Activated T-cell treated with anti-CD3 and anti-CD28 coated beads, Interleukin-2, amount 50 U/mL, for 48 hours (primary cell): Measurements from ENCODE around the gene COL7A1.

ENCODE experiments used
- DNase-seq, 2 experiments: peaks; one replicate each; pipeline ENCODE4 v3.0.0-alpha.2; 2020

COL7A1 gene

DNA sequence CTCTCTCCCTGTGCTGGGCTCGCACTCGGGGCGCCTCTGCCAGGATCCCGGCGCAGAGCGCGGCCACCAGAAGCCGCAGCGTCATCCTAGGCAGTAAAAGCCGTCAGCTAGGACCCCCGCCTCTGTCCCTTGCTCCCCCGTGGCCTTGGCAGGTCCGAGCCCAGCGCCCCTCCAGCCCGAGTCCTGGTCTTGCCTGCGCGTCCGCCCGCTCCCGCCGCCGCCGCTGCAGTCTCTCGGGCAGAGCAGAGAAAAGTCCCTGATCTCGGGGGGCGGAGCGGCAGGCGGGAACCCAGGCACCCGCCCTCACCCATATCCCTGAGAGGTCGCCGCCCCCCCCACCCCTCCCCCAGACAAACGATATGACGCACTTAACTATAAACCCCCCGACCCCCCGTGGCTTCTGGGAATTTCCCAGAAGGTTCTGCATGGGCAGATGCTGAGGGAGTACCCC, at the start of gene COL7A1:
Gene COL7A1, minus strand, starts transcription at position 255 of the 451 bp plus-strand sequence. Its CDS starts 170 bp downstream, at position 85.
- DNase-seq, result no peak

DNA sequence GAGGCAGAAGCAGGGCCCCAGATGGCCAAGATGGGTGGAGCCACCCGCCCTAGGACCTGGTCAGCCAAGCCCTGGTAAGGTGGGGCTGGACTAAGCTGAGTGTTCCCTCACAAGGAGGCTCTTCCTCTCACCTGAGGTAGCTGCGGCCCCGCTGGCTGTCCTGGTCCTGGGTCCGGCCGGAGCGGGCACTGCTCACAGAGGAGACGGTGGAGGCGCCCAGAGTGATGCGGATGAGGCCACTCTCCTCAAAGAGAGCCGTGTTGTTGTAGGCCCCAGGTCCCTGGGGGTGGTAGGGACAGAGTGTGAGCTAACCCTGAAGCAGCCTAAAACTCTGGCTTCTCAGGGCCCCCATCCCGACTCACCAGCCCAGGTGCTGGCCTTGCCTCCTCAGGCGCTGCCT, 47.5 kb upstream of the COL7A1 start:
- DNase-seq, result no peak

DNA sequence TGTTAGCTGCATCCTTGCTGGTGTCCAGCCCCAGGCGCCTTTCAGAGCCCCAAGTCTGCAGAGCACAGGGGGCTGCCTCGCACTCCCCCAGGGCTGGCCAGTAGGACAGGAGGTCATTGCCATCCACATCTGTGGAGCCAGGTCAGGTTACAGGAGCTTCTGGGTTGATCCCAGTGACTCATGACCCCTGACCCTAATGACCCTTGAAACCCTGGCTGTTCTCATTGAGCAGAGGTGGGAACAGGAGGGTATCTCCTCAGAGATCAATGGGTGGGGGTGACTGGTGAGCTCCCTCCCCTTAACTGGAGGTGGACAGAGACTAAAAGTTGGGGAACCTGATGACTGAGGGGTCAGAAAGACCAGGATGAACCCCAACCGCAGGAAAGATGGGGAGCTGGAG, 46.3 kb upstream of the COL7A1 start:
- no peak for DNase-seq

DNA sequence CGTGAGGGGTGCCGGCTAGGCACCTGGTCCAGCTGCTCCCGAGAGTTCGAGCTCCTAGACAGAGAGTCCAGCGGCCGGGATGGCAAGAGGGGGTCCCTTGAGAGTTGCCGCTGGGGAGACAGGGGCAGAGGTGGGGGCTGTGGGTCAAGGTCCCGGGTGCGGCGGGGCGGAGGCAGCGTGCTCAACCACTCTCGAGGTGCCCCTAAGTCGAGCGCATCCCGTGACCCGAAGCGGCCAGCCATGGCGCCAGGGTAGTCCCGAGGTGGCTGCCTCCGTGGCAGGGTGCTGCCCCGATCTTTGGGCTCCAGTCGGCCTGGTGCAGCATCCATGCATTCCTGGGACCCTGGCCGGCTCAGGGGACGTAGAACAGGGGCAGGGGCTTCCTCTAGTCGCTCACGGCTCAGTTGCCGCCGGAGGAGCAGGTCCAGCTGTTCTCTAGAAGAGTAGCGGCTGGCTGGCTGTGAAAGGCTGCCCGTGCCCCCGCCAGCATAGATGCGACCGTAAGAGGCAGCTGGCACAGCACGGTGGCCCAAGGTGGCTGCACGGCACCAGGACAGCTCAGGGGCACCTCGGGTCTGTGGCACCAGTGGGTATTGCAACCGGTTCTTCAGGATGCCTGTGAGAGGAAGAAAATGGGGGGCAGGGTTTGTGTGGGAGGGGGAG, 44.9 kb upstream of the COL7A1 start:
- DNase-seq, result no peak

DNA sequence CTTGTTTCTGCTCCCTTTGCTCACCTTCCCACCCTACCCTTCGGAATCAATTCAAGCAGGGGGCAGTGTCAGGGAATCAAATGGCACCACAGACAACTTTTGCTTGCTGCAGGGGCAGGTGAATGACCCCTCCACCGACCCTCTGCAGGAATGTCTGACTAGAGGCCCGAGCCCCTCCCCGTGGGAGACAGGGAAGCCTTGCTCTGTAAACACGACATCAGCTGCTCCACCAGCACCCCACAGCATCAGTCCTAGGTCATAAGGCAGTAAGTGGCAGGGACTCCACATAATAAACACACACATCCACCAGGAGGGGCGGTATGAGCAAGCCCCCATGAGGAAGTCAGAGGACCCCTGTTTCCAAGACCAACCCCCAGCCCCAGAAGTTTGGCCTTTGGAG, 42.2 kb upstream of the COL7A1 start:
- no peak for DNase-seq

DNA sequence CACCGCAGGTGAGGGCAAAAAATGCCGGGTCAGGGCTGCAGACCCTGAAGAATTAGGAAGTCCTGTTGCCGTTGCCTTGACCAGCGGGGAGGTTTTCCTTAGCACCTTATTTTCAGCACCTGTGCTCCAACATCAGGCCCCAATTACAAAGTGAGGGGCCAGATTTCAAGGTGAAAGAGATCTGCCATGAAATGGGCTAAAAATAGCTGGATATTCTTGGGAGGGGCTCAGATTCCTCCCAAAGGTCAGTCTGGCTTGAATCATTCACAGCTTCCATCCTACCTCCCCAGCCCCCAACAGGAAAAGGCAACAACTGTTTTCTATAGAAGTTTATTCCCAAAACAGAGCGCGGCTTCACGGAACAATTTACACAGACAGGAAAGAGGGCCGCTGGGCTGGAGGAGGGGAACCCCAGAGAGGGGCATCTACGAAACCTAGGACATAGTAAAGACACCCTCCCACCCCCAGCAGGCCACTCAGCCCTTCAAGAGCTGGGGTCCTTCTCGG, 41.1 kb upstream of the COL7A1 start:
- no peak for DNase-seq

DNA sequence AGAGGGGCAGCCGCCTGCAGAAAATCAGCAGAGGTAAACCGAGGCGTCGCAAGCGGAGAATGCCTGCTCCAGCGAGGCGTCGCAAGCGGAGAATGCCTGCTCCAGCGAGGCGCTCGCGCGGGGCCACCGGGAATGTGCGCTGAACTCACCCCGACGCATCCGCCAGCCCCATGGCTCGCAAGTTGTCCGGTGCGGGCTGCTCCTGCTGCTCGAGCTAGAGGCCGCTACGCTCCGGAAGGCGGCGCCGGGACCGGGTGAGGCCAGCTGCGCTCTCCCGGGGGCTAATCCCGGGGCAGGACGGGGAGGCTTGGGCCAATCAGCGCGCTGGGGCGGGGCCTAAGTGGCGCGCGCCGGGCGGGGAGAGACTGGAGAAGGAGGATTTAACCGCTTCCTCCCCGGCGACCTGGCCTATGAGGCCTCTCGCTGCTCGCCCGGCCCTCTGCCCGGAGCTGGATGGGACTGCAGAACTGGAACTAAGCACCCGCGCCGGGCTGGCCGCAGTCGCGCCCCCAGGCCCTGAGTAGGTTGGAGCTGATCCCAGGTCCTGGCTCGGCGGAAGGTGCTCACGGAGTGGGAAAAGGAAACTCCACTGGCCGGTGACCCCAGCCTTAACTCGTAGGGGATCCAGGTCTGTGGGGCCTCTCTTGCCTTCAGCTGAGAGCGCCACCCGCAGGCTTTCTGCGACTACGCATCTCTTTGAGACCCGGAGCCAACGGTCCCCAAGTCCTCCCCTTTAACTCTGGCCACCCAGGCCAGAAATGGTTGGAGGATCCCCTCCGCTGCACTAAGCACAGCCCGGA, 40.3 kb upstream of the COL7A1 start, which contains the start of gene SLC26A6:
Gene SLC26A6, minus strand, starts transcription at position 240 of the 800 bp plus-strand sequence. Its CDS starts 68 bp downstream, at position 172.
- DNase-seq, result peak; percentile 98

DNA sequence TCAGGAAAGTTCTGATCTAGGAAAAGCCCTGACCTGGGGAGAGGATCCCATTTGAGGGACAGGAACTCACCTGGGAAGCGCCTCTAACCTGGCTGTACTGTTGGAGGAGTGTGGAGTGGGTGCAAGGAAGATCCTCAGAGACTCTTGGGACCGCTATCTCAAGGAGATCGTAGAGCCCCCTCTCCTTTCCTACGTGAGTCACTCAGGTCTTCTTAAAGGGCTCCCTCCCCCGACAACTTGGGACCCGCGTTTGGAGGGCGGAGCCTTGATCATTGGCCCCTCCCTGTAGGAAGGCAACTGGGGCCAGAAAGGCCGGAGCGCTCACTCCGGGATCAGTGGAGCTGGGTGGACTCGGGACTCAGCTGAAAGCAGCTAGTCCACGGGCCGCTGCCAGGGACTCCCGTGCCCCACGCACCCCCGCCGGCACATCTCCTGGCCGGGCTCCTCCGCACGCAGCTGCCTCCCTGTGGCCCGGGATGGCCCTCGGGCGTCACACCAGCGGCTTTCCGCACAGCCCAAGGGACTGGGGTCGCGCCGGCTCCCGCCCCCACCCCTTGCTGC, 39.6 kb upstream of the COL7A1 start:
- peak; percentile 77 to 78 for DNase-seq

DNA sequence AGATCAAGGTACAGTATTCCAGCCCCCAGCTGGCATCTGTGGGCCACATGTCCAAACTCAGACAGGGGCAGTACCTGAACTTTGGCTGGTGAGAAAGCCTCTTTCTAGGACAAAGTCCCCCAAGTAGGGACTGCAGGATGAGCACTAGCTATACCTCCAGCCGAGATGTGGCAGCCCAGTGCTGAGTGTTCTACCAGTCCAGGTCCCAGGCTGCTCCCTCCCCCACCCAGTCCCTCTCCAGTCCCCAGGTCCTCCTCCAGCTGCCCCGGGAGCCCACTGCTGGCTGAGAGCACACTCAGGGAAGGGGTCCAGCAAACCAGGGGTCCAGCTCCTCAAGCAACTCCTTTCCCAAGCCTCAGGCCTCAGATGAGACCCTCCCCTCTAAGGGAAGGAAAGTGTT, 38.6 kb upstream of the COL7A1 start:
- DNase-seq, result no peak

DNA sequence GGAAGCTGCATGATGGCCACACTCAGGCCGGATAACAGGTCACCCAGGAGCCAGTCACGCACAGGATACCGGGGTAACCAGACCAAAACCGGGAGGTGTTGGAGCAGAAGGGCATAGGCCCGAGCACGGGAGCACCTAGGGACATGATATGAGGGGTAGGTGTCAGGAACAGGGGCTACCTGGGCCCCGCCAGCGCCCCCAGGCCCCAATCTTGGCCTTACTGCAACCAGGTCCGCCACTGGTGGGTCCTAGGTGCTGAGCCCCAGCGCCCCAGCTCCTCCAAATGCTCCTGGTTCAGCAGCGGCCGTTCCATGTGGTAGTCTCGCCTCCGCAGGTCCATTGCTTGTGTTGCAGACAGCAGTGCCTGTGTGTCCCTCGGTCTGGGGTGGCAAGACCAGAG, 38.1 kb upstream of the COL7A1 start:
- no peak for DNase-seq

DNA sequence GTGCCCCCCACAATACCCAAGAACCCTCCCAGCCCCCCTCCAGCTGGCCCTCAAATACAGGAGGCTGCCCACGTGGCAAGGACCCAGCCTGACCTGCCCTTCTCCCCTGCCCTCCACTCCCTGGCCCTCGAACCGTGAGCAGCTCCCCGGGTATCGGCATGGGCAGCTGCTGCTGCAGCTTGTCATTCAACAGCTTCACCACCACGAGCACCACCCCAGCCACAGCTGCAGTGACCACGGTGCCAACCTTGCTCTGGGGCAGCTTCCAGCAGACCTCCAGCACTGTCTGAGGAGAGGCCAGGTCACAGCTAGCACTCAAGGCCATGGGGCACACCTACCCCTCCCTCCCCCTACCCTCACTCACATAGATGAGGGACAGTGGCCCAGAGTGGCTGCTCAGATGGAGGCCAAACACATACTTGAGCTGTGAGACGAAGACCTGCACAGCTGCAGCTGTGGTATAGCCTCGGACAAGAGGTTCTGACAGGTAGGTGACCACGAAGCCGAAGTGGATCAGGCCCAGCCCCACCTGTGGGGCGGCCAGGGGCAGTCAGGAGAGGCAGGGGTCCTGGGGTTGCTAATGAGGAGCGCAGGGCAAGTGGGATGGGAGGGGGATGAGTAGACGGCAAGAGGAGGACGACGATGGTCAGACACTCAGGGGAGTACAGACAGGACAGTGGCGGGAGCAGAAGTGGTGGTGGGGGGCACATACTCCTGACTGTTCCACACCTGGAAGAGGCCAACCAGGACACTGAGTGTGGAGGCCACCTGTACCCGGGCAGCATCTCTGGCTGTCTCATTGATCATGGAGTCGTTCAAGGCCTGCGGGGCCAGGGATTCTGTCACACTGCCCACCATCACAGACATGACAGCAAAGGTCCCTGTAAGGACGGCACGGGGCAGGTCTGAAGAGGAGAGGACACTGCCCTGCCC, 36.7 kb upstream of the COL7A1 start:
- DNase-seq, result no peak

DNA sequence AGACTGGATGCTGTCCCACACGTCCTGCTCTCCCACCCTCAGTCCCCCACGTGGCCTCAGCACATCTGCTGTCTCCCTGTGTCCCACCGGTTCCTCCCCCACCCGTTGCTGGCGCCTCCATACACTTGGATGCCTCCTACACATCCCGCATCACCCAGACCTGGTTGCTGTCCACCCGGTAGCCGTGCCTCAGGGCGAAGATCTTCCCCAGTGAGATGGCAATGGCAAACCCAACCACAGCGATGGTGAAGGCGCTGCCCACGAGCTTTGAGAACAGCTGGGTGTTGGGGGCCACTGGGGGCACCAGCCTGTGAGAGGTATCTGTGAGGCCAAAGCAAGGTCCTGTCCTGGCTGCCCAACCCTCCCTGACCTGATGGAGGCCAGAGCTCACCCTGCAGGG, 35.7 kb upstream of the COL7A1 start:
- DNase-seq, result no peak

DNA sequence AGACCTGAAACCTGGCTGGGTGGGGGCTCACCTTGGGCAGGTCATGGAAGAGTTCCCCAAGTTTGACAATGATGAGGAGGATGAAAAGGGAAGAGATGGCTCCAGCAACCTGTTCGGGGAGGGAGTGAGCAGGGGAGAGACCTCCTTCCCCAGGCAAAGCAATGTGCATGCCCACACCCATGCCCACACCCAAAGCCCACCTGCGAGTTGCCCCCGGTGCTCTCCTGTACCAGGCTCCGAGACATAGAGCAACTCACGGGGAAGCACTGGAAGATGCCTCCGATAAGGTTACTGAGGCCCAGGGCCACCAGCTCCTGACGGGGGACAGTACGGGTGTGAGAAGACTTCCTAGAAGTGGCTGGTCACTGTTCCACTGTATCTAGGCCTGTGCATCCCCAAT, 35.3 kb upstream of the COL7A1 start:
- DNase-seq, result no peak

DNA sequence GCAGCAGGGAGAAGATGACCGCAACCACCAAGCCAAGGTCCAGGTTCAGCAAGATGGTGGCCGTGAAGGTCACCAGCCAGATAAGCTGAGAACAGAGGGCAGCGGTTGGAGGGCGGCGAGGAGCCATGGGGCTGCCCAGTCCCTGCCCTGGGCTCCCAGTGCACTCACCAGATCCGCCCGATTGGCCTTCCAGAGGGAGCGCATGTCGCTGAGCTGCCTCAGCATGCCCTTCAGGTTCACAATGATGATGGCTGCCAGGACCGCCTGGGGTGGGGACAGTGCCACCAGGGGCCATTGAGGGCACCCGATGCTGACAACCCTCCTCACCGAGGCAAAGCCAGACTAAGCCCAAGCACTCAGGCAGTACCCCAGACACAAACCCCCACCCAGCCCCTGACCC, 34.8 kb upstream of the COL7A1 start:
- no peak for DNase-seq

DNA sequence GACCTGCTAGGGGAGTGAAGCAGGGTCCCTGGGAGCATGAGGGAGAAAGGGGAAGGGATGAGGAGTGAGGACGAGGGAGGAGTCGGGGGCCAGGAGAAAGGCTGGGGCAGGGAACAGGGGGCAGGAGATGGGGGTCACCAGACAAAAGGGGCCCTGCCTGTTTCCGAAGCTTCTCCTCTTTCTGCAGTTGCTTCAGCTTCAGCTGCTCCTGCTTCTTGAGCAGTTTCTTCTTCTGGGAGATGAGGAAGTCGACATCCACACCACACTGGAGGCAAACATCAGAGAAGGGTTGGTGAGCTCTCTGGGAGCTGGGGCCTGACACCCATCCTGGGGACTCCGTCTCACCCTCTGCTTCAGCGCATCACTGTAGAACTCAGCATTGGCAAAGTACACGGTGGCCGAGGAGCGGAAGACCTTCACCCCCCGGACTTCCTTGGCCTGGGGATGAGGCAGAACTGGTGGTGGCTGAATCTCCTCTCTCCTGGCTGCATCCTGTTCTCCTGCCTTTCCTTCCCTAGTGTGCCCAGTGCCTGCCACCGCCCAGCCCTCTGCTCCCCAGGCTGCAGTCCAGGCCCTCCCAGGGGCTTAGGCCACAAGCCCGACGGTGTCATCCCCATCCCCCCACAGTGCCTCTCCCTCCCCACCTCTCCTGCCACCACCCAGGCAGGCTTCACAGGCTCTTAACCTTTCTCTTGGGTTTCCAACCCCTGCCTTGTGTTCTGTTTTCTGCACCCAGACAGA, 33.3 kb upstream of the COL7A1 start:
- no peak for DNase-seq

DNA sequence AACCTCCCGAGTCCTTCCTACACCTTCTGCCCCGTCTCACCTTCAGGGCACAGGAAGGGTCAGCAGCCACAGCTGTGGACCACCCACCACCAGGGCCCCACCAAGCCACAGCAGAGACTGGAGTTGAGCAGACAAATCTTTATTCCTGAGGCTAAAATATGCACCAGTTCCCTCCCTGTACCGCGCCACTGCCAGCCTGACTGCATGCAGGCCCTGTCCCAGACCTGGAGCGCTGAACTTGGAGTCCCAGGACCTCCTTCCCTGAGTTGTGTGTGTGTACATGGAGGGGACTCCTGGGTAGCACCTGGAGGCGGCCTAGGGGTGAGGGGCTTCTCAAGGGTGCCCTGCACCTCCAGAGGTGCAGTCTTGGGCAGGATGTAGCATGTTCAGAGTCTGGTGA, 30.5 kb upstream of the COL7A1 start:
- DNase-seq, result no peak

DNA sequence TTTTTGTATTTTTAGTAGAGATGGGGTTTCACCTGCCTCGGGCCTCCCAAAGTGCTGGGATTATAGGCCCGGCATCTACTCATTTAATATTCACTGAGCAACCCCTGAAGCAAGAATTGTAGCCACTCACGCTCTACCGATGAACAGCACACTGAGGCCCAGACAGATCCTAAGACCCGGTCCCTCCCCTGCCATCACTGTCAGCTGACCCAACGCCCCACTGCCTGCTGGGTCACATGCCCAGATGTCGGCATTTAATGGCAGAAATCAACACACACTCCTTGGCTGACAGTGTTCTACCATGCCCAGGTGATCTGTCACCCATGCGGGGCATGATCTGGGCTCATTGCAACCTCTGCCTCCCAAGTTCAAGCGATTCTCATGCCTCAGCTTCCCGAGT, 29.6 kb upstream of the COL7A1 start:
- no peak for DNase-seq

DNA sequence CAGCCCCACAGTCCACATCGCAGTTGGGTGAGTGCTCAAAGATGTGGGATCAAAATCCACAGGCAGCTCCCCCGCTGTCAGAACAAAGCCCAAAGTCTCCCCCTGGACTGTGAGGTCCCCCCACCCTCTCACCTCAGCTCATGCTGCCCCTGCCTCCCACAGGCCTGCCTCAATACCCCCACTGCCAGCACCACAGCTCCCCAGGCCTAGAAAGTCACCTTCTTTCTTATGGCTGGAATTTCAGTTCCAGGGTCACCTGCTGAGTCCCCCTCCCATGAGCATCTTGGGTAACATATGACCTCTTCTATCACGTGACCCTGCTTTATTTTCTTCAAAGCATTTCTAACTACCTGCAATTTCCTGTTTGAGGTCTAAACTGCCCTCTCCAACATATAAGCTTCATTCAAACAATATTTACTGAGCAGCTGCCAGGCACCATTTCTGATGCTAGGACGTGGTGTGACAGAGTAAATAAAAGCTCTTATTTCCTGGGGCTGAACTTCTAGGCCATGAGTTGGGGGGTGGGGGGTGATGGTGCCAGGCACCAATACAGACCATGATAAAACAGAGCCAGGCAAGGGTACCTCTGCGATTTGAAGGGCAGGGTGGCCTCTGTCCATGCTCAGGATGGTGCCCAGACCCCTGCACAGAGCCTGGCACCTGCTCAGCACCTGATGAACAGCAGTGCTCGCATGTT, 28.9 kb upstream of the COL7A1 start:
- DNase-seq, result no peak

DNA sequence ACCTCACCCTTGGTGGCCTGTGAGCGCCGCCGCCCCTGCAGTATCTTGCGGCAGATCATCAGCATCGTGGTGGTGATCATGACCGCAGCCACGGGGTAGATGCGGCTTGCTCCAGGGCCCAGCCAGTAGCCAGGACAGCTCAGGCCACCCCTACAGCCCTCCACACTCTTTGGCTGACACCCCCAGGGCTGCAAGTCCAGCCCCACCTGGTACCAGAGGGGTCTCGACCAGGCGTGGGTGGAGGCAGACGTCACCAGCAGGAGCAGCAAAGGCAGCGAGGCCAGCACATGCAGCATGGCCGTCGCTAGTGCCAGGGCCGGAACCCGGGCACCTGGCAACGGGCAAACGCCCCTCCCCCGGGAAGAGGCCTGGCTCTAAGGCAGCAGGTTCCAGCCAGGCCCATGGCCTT, 26.3 kb upstream of the COL7A1 start, which contains the start of gene TMEM89:
Gene TMEM89, minus strand, starts transcription at position 309 of the 409 bp plus-strand sequence. Its CDS starts 13 bp downstream, at position 296.
- DNase-seq, result no peak

DNA sequence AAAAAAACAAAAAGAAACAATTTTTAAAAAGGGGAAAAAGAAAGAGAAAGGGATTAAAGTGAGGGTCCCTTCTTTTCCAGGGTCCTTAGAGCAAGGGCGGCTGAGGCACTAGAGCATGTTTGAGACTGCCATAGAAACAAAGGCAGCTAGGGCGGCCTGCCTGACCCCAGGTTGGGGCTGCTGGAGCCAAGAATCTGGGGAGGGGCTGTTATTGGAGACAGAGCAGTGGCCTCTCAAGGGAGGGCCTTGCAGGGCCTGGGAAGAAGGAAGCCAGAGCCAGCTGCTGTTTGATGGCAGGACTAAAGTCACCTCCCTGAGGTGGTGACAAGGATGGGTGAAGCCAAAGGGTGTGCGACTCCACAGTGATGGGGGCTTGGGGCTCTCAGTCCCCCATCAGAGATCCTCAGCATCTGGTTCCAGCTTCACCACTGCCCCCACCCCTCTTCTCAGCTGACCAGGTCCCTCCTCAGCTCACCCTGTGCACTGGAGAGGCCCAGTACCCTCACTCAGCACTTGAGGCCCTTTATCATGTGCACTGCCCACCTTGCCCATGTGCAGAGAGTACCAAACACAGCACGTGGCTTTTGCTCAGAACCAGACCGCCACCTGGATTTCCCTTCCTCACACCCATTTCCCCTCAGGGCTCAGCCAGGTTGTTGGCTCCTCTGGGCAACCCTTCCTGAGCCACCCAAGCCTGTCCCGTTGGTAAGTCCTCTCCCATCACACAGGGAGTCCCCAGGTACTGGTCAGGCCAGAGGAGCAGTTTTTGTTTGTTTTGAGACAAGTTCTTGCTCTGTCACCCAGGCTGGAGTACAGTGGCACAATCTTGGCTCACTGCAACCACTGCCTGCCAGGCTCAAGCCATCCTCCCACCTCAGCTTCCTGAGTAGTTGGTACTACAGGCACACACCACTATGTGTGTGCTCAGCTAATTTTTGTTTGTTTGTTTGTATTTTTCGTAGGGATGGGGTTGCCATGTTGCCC, 24.7 kb upstream of the COL7A1 start:
- no peak for DNase-seq
